Adrenal gland (tissue), 5 donors: Measurements from ENCODE around the gene FHAD1.

Experiments used
- POLR2A ChIP-seq, 2 donors: fragments of 450-650 bp; IDR thresholded peaks; one replicate each; pipeline ENCODE4 v1.6.1; 2017; ENCODE audit warnings: antibody characterized with exemption in 2 of 2, mild to moderate bottlenecking in 2 of 2, moderate library complexity in 1 of 2
- TF ChIP-seq, protein P1 (sequence below), 6 experiments: fragments of 450-650 bp in 4 of 6; fragments of 200-600 bp in 2 of 6; sonication (generic) in 1 of 6; IDR thresholded peaks; 1 replicate in 5 of 6; 2 replicates in 1 of 6; pipeline versions ENCODE4 v1.5.1 to v1.8.0; 2016 to 2021; ENCODE audit warnings: antibody characterized with exemption in 6 of 6, mild to moderate bottlenecking in 2 of 6, moderate library complexity in 1 of 6
- donor health status: DM: no; HTN: no; CAD: no.

DNA sequence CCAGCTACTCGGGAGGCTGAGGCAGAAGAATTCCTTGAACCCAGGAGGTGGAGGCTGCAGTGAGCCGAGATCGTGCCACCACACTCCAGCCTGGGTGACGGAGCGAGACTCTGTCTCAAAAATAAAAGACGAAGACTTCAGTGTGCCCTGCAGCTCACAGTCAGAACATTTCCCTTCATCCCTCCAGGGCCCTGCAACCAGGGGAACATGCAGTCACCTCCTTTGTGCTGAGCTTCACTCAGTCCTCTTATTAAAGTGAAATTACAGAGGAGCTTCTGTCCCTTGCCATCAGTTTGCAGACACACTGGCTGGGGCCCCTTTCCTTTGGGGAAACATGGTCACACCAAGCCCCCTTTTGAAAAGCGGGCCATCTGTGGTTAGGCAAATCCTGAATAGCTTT is 24.2 kb downstream of the FHAD1 start:
- TF ChIP-seq, protein P1, sequence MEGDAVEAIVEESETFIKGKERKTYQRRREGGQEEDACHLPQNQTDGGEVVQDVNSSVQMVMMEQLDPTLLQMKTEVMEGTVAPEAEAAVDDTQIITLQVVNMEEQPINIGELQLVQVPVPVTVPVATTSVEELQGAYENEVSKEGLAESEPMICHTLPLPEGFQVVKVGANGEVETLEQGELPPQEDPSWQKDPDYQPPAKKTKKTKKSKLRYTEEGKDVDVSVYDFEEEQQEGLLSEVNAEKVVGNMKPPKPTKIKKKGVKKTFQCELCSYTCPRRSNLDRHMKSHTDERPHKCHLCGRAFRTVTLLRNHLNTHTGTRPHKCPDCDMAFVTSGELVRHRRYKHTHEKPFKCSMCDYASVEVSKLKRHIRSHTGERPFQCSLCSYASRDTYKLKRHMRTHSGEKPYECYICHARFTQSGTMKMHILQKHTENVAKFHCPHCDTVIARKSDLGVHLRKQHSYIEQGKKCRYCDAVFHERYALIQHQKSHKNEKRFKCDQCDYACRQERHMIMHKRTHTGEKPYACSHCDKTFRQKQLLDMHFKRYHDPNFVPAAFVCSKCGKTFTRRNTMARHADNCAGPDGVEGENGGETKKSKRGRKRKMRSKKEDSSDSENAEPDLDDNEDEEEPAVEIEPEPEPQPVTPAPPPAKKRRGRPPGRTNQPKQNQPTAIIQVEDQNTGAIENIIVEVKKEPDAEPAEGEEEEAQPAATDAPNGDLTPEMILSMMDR (IDR thresholded peaks at IDR 0.05) = no peak
- no peak for TF ChIP-seq POLR2A (IDR thresholded peaks at IDR 0.05)
